Uterus (tissue), 2 donors: ENCODE measurements around the gene PSPH.

Source experiments
- POLR2A ChIP-seq, 2 donors: fragments of 450-650 bp; IDR thresholded peaks; one replicate each; pipeline ENCODE4 v1.6.1; 2016; ENCODE audit warnings: antibody characterized with exemption in 2 of 2, mild to moderate bottlenecking in 1 of 2, moderate library complexity in 1 of 2
- TF ChIP-seq, protein P1 (sequence below), 4 experiments: fragments of 200-600 bp in 2 of 4; fragments of 450-650 bp in 2 of 4; sonication (generic) in 2 of 4; IDR thresholded peaks; one replicate each; pipeline ENCODE4 v1.5.1; 2016 to 2019; ENCODE audit warnings: antibody characterized with exemption in 4 of 4, mild to moderate bottlenecking in 2 of 4, moderate library complexity in 1 of 4

DNA sequence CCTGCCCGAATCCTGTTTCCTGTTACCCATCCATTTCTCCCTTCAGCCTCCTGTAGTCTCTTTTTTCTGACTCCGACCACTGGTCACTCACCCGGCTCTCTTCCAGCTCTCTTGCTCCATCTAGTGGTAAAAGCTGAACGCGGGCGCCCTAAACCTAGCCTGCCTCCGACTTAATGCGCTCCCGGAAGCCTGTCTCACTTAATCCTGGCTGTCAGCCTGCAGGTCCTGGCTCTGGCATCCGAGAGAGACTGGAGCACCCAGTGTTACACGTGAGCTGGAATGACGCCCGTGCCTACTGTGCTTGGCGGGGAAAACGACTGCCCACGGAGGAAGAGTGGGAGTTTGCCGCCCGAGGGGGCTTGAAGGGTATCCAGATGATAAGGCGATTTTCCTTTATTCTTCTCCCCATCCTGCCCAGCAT lies 23.1 kb upstream of the PSPH start:
- TF ChIP-seq, protein P1, sequence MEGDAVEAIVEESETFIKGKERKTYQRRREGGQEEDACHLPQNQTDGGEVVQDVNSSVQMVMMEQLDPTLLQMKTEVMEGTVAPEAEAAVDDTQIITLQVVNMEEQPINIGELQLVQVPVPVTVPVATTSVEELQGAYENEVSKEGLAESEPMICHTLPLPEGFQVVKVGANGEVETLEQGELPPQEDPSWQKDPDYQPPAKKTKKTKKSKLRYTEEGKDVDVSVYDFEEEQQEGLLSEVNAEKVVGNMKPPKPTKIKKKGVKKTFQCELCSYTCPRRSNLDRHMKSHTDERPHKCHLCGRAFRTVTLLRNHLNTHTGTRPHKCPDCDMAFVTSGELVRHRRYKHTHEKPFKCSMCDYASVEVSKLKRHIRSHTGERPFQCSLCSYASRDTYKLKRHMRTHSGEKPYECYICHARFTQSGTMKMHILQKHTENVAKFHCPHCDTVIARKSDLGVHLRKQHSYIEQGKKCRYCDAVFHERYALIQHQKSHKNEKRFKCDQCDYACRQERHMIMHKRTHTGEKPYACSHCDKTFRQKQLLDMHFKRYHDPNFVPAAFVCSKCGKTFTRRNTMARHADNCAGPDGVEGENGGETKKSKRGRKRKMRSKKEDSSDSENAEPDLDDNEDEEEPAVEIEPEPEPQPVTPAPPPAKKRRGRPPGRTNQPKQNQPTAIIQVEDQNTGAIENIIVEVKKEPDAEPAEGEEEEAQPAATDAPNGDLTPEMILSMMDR (IDR thresholded peaks at IDR 0.05): peak; percentile 84 to 91 (median 88)
- no peak for TF ChIP-seq POLR2A (IDR thresholded peaks at IDR 0.05)
